Panc1 (cell line): ENCODE results near the gene GPR65. TPM values are rescaled to one million over a fixed set of nuclear protein-coding genes. Genes with fewer than 3 reads are reported as not detected.

Experiments used
- ATAC-seq: fragments of 200-7000 bp; cut with Tn5 transposase; 2 replicates; pipeline ENCODE4 v1.9.1; 2020; ENCODE audit warnings: mild to moderate bottlenecking, moderate library complexity
- BruUV-seq: library from RNA; stranded (reverse); fragments of 400-500 nt; replicated peaks from 2 replicates; lab custom pipeline; 2021; lab: Mats Ljungman, UMichigan
- CTCF ChIA-PET: fragments of 300-600 bp; sonication (Branson Sonifier 250); formaldehyde crosslinking; loops from one replicate; lab custom pipeline; 2022; ENCODE audit warnings: antibody characterized with exemption; lab: Charles Lee
- POLR2A ChIA-PET: fragments of 300-600 bp; sonication (Branson Sonifier 250); formaldehyde crosslinking; loops from one replicate; lab custom pipeline; 2022; ENCODE audit warnings: antibody characterized with exemption; lab: Charles Lee
- DNase-seq: peaks from one replicate; pipeline ENCODE4 v3.0.0-alpha.2; 2010; ENCODE audit warnings: low read depth, low spot score
- H3K27ac ChIP-seq: 2 replicates; pipeline ENCODE4 v1.5.1; 2011; ENCODE audit warnings: mild to moderate bottlenecking, low read length, inconsistent platforms
- H3K27me3 ChIP-seq: fragments of 200-500 bp; sonication (Bioruptor generic); 2 replicates; pipeline ENCODE4 v1.6.0; 2014; ENCODE audit warnings: low read length, inconsistent platforms; ENCODE audit not compliant: control insufficient read depth, insufficient read depth
- H3K36me3 ChIP-seq: fragments of 200-500 bp; sonication (Bioruptor generic); 2 replicates; pipeline ENCODE4 v1.5.1; 2014; ENCODE audit warnings: inconsistent platforms, mild to moderate bottlenecking, low read length, moderate library complexity; ENCODE audit not compliant: control insufficient read depth, insufficient read depth
- H3K4me1 ChIP-seq: 2 replicates; pipeline ENCODE4 v1.5.1; 2011; ENCODE audit warnings: inconsistent platforms, mild to moderate bottlenecking, low read length, moderate library complexity; ENCODE audit not compliant: control insufficient read depth, insufficient read depth
- H3K4me3 ChIP-seq, 2 experiments: 2 replicates each; pipeline ENCODE4 v1.5.1; 2011 to 2012; ENCODE audit warnings: low read depth in 2 of 2, low read length in 2 of 2, mild to moderate bottlenecking in 2 of 2, inconsistent platforms in 1 of 2, moderate library complexity in 1 of 2
- H3K9me3 ChIP-seq: fragments of 200-500 bp; sonication (Bioruptor generic); 2 replicates; pipeline ENCODE4 v1.5.1; 2014; ENCODE audit warnings: low read depth, mild to moderate bottlenecking, inconsistent platforms, low read length, moderate library complexity; ENCODE audit not compliant: control insufficient read depth, insufficient read depth
- POLR2AphosphoS5 ChIP-seq: IDR thresholded peaks from 2 replicates; pipeline ENCODE4 v1.6.1; 2012; ENCODE audit warnings: mild to moderate bottlenecking, low read depth, low read length, moderate library complexity
- SIN3A ChIP-seq: IDR thresholded peaks from 2 replicates; pipeline ENCODE4 v1.6.1; 2012; ENCODE audit warnings: low read depth, mild to moderate bottlenecking, low read length, moderate library complexity, borderline replicate concordance; ENCODE audit not compliant: insufficient read depth
- TCF7L2 ChIP-seq: IDR thresholded peaks from 2 replicates; pipeline ENCODE4 v1.6.1; 2011; ENCODE audit warnings: mild to moderate bottlenecking, low read depth, low read length, inconsistent platforms
- in situ Hi-C: cut with HindIII; loops from 2 replicates; pipeline ENCODE4 v1.10.0; 2016; ENCODE audit warnings: low sequenced_read_pairs, low pct_unique_long_range_greater_than_20kb
- intact Hi-C: fragments of 100-400 bp; cut with micrococcal nuclease; formaldehyde crosslinking; loops from one replicate; pipeline ENCODE4 v1.10.0; 2022; ENCODE audit not compliant: unreplicated experiment
- total RNA-seq: library from RNA; stranded (reverse); gene quantifications from one replicate; pipeline ENCODE4 v1.2.1, GENCODE V29; 2021; ENCODE audit not compliant: unreplicated experiment
- TF ChIP-seq, protein P1 (sequence below), 2 experiments: IDR thresholded peaks; 2 replicates each; pipeline ENCODE4 v1.6.1; 2011 to 2012; ENCODE audit warnings: low read depth in 2 of 2, control low read depth in 1 of 2, low read length in 1 of 2, mild to moderate bottlenecking in 1 of 2, moderate library complexity in 1 of 2; ENCODE audit not compliant: insufficient read depth in 1 of 2
- TF ChIP-seq, protein P2 (sequence below): fragments of 450-650 bp; IDR thresholded peaks from 2 replicates; pipeline ENCODE4 v1.5.1; 2017; ENCODE audit warnings: mild to moderate bottlenecking

Gene GPR65
- total RNA-seq, 1 experiment from 2014 or later, result not detected

DNA sequence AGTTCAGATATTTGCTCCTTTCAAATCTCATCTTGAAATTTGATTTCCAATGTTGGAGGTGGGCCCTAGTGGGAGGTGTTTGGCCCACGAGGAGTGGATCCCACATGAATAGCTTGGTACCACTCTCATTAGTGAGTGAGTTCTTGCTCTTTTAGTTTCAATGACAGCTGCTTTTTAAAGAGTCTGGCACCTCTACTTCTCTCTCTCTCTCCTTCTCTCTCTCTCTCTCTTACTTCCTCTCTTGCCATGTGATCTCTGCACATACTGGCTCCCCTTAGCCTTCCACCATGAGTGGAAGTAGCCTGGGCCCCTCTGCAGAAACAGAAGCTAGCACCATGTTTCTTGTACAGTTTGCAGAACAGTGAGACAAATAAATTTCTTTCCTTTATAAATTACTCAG lies 25.1 kb downstream of the GPR65 start:
- H3K9me3 ChIP-seq, result no peaks in the 10 kb centered on the region

DNA sequence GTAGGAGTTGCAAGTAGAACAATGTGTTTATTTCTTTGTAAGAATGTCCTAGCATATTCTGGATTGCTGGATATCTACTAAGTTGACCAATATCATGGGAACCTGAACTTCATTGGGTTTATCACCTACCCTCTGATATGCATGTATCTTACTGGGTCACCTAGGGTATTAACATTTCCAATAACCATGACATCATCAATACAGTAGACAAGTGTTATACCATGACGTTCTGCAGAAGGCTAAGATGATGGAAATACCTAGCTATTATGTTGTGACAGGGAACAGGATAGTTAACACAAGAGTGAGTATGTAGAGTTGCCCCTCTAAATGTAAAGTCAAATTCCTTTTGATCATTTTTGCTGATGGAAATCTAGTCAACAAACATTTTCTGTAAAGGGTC lies 26.0 kb downstream of the GPR65 start:
- Histone ChIP-seq H3K4me1 (no peaks in the 10 kb centered on the region), H3K27me3 (no peaks in the 10 kb centered on the region), H3K9me3 (no peaks in the 10 kb centered on the region), H3K36me3 (no peaks in the 10 kb centered on the region), H3K27ac (no peak overlapping the region), H3K4me3 (no peak overlapping the region)
- in situ Hi-C loops (no loop called here), intact Hi-C loops (no loop called here)
- DNase-seq, result no peak
- TF ChIP-seq TCF7L2 (no peak), POLR2AphosphoS5 (no peak), SIN3A (no peak)
- TF ChIP-seq, protein P1, sequence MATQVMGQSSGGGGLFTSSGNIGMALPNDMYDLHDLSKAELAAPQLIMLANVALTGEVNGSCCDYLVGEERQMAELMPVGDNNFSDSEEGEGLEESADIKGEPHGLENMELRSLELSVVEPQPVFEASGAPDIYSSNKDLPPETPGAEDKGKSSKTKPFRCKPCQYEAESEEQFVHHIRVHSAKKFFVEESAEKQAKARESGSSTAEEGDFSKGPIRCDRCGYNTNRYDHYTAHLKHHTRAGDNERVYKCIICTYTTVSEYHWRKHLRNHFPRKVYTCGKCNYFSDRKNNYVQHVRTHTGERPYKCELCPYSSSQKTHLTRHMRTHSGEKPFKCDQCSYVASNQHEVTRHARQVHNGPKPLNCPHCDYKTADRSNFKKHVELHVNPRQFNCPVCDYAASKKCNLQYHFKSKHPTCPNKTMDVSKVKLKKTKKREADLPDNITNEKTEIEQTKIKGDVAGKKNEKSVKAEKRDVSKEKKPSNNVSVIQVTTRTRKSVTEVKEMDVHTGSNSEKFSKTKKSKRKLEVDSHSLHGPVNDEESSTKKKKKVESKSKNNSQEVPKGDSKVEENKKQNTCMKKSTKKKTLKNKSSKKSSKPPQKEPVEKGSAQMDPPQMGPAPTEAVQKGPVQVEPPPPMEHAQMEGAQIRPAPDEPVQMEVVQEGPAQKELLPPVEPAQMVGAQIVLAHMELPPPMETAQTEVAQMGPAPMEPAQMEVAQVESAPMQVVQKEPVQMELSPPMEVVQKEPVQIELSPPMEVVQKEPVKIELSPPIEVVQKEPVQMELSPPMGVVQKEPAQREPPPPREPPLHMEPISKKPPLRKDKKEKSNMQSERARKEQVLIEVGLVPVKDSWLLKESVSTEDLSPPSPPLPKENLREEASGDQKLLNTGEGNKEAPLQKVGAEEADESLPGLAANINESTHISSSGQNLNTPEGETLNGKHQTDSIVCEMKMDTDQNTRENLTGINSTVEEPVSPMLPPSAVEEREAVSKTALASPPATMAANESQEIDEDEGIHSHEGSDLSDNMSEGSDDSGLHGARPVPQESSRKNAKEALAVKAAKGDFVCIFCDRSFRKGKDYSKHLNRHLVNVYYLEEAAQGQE (IDR thresholded peaks at IDR 0.05; ENCODE audit: insufficient read depth in 1 of 2, low read depth in 2 of 2, low read length in 1 of 2), result no peak
- TF ChIP-seq, protein P2, sequence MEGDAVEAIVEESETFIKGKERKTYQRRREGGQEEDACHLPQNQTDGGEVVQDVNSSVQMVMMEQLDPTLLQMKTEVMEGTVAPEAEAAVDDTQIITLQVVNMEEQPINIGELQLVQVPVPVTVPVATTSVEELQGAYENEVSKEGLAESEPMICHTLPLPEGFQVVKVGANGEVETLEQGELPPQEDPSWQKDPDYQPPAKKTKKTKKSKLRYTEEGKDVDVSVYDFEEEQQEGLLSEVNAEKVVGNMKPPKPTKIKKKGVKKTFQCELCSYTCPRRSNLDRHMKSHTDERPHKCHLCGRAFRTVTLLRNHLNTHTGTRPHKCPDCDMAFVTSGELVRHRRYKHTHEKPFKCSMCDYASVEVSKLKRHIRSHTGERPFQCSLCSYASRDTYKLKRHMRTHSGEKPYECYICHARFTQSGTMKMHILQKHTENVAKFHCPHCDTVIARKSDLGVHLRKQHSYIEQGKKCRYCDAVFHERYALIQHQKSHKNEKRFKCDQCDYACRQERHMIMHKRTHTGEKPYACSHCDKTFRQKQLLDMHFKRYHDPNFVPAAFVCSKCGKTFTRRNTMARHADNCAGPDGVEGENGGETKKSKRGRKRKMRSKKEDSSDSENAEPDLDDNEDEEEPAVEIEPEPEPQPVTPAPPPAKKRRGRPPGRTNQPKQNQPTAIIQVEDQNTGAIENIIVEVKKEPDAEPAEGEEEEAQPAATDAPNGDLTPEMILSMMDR, result no peak
- BruUV-seq, result no TSS peak
- ATAC-seq, result no peak
- ChIA-PET POLR2A (no interaction called here), CTCF (no interaction called here)

More for the DNA sequence above, 25.1 kb downstream of the GPR65 start:
- no peak for TF ChIP-seq SIN3A
- TF ChIP-seq, protein P2, result no peak
- no peak for TF ChIP-seq POLR2AphosphoS5
- TF ChIP-seq TCF7L2, result no peak
- TF ChIP-seq, protein P1 (IDR thresholded peaks at IDR 0.05; ENCODE audit: insufficient read depth in 1 of 2, low read depth in 2 of 2, low read length in 1 of 2), result no peak
- ATAC-seq, result no peak
- Histone ChIP-seq H3K4me3 (no peak overlapping the region), H3K36me3 (no peaks in the 10 kb centered on the region), H3K27ac (no peak overlapping the region), H3K27me3 (no peaks in the 10 kb centered on the region), H3K4me1 (no peaks in the 10 kb centered on the region)
- intact Hi-C loops (no loop called here), in situ Hi-C loops (no loop called here)
- BruUV-seq, result no TSS peak
- no peak for DNase-seq
- ChIA-PET POLR2A (no interaction called here), CTCF (no interaction called here)
